GM12873 (cell line): ENCODE results near the gene LRRK1.

ENCODE experiments used
- CTCF ChIP-seq: IDR thresholded peaks from 2 replicates; pipeline ENCODE4 v1.5.1; 2012; ENCODE audit warnings: low read depth, mild to moderate bottlenecking, moderate library complexity, low read length, control low read depth; ENCODE audit not compliant: insufficient read depth; ENCODE audit errors: missing control alignments

LRRK1 gene

DNA sequence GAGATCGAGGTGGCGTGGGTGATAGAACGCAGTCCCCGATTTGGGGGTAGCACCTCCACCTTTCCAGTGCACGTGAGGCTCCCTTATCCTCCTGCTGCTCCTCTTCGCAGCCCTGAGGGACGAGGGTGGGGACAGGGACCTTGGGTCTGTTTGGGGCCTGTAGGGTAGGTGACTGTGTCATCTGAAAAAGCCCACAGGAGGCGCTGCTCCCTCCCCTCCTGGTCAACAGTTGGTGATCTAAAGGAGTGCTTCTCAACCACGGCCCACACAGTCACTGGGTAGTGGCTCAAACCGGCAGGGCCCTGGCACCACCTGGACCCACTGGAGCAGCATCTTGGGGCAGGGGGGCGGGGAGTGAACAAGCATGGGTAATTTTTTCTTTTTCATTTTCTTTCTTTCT is 7.1 kb downstream of the LRRK1 start:
- TF ChIP-seq CTCF: peak; percentile 62

- TF ChIP-seq CTCF: no peak
Measured at GRCh38 chr15:100926971-100927756, 8.0 kb downstream of the LRRK1 start.

GRCh38 chr15:100928632-100929280 is 9.6 kb downstream of the LRRK1 start:
- no peak for TF ChIP-seq CTCF

DNA sequence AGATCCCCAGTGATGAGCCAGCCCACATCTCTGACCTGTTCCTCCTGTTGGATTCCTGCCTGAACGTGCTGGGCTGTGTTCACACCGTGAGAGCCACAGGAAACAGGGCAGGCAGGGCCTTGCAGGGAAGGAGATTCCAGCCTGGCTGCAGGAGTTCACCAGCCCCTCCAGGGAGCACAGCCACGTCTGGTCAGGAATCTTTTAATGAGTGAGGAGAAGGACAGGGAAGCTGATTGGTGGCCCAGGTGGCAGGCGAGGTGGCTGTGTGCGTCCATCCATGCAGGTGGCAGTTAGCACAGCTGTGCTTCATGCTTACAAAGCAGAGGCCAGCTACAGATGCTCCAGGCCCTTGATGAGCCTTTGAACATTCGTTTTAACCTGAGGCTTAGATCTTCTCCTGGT is 10.5 kb downstream of the LRRK1 start:
- TF ChIP-seq CTCF: no peak

DNA sequence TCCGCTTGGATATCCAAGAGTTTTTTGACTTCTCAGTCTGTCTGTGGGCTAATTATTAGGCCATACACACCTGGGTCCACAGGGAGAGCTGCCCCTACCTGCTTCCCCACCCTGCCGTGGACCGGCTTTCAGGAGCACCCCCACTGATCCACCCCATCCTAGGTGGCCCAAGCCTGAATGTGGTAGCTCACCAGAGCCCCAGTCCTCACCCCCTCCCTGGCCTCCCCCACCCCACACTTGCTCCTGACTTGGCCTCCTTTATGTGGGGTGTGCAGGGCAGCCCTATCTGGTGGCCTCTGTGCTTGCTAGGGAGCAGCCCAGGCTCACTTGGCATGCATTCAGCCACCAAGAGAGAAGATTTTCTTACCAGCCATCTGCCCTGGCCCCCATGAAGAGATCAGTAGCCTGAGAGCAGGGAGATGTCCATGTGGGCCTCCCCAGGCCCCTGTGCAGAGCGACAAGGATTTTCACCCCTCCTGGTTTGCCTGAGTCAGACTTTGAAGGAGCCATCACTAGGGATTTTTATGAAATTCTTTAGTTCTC is 11.2 kb downstream of the LRRK1 start:
- no peak for TF ChIP-seq CTCF

GRCh38 chr15:100931143-100931890 is 12.2 kb downstream of the LRRK1 start:
- TF ChIP-seq CTCF: no peak
